ENCODE measurements around the gene GAS7. TPM values are rescaled to one million over a fixed set of nuclear protein-coding genes. Genes with fewer than 3 reads are reported as not detected.

GAS7 gene
- polyA plus RNA-seq, 1 donor (not counting 4 experiments of a cell fraction or from before 2014, with no cell fraction given): 0.10 TPM

DNA sequence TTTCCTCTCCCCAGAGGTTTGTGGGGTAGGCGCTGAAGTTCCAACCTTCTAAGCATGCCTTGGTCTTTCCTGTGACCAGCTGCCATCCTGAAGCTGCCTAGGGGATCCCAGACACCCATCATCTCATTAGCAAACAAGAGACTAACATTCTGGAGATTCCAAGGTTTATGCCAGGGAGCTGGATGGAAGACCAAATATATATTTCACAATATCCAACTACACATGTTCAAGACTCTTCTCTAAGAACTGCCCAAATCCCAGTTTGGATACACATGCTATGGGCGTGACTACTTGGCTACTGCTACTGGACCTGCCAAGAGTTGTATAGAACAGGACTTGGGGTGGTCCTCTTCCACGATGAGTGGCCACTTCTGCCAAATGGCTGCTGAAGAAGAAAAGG is 200.3 kb downstream of the GAS7 start:
- no peaks in the 10 kb centered on the region for H3K9me1 ChIP-seq (ENCODE audit: control insufficient read depth, extremely low read depth, insufficient read depth, low read length)
- no peak for FAIRE-seq
- H2AFZ ChIP-seq (ENCODE audit: control insufficient read depth, low read length): no peak overlapping the region
- no peak overlapping the region for H3K27ac ChIP-seq (ENCODE audit: control insufficient read depth, insufficient read depth, low read length)
- no peak overlapping the region for H3K9ac ChIP-seq (ENCODE audit: control insufficient read depth, extremely low read depth, insufficient read depth, low read length)
- H3K36me3 ChIP-seq (ENCODE audit: control insufficient read depth in 2 of 2, extremely low read depth in 1 of 2, insufficient read depth in 2 of 2, low read length in 2 of 2): no peaks in the 10 kb centered on the region
- dilution Hi-C loops (cut with MboI; ENCODE audit: extremely low pct_ligation_motif_present, low sequenced_read_pairs): no loop called here
- H3K4me1 ChIP-seq (ENCODE audit: control insufficient read depth, extremely low read depth, insufficient read depth, low read length): no peaks in the 10 kb centered on the region
- no peaks in the 10 kb centered on the region for H3K9me3 ChIP-seq (ENCODE audit: control insufficient read depth, low read depth, low read length)
- TF ChIP-seq, protein P1, sequence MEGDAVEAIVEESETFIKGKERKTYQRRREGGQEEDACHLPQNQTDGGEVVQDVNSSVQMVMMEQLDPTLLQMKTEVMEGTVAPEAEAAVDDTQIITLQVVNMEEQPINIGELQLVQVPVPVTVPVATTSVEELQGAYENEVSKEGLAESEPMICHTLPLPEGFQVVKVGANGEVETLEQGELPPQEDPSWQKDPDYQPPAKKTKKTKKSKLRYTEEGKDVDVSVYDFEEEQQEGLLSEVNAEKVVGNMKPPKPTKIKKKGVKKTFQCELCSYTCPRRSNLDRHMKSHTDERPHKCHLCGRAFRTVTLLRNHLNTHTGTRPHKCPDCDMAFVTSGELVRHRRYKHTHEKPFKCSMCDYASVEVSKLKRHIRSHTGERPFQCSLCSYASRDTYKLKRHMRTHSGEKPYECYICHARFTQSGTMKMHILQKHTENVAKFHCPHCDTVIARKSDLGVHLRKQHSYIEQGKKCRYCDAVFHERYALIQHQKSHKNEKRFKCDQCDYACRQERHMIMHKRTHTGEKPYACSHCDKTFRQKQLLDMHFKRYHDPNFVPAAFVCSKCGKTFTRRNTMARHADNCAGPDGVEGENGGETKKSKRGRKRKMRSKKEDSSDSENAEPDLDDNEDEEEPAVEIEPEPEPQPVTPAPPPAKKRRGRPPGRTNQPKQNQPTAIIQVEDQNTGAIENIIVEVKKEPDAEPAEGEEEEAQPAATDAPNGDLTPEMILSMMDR (optimal IDR thresholded peaks at IDR 0.05 in 1 of 3, IDR thresholded peaks at IDR 0.05 in 1 of 3, conservative IDR thresholded peaks at IDR 0.05 in 1 of 3; ENCODE audit: extremely low read depth in 1 of 3, insufficient read depth in 2 of 3, low read length in 3 of 3): no peak
- no peak for TF ChIP-seq EZH2 (IDR thresholded peaks at IDR 0.05; ENCODE audit: low read length)
- no peak overlapping the region for H3K4me2 ChIP-seq (ENCODE audit: control insufficient read depth, extremely low read depth, insufficient read depth, low read depth, low read length)
- no peak overlapping the region for H3K4me3 ChIP-seq (ENCODE audit: control insufficient read depth in 2 of 3, extremely low read depth in 1 of 3, insufficient read depth in 2 of 3, low read depth in 1 of 3, low read length in 3 of 3)
- no peaks in the 10 kb centered on the region for H3K27me3 ChIP-seq (ENCODE audit: control insufficient read depth, extremely low read depth, insufficient read depth, low read length)
- no peaks in the 10 kb centered on the region for H3K79me2 ChIP-seq (ENCODE audit: control insufficient read depth, insufficient read depth, low read length)
- H4K20me1 ChIP-seq (ENCODE audit: control insufficient read depth, extremely low read depth, insufficient read depth, low read length): no peaks in the 10 kb centered on the region
- no peak for DNase-seq (ENCODE audit: low read depth, low spot score)

DNA sequence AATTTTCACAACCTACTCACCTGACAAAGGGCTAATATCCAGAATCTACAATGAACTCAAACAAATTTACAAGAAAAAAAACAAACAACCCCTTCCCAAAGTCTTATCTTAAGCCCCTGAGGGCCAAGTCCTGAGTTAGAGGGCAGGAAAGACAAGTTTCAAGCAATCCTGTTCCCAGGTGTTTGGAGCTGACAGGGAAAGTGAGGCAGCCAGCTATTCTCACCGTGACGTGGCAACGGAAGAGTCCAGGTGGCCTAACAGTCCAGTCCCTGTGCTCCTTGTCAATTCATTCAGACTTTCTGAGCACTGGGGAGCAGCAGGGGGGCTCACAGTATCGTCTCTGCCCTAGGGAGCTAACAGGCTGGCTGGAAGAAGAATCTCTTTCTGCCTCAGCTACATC is 203.6 kb downstream of the GAS7 start:
- dilution Hi-C loops (cut with MboI; ENCODE audit: extremely low pct_ligation_motif_present, low sequenced_read_pairs): no loop called here
- no peaks in the 10 kb centered on the region for H3K4me1 ChIP-seq (ENCODE audit: control insufficient read depth, extremely low read depth, insufficient read depth, low read length)
- no peak overlapping the region for H3K27ac ChIP-seq (ENCODE audit: control insufficient read depth, insufficient read depth, low read length)
- no peak overlapping the region for H3K4me3 ChIP-seq (ENCODE audit: control insufficient read depth in 2 of 3, extremely low read depth in 1 of 3, insufficient read depth in 2 of 3, low read depth in 1 of 3, low read length in 3 of 3)
- H3K9me3 ChIP-seq (ENCODE audit: control insufficient read depth, low read depth, low read length): no peaks in the 10 kb centered on the region
- H3K4me2 ChIP-seq (ENCODE audit: control insufficient read depth, extremely low read depth, insufficient read depth, low read depth, low read length): no peak overlapping the region
- DNase-seq (ENCODE audit: low read depth, low spot score): no peak
- no peaks in the 10 kb centered on the region for H4K20me1 ChIP-seq (ENCODE audit: control insufficient read depth, extremely low read depth, insufficient read depth, low read length)
- H2AFZ ChIP-seq (ENCODE audit: control insufficient read depth, low read length): no peak overlapping the region
- no peaks in the 10 kb centered on the region for H3K36me3 ChIP-seq (ENCODE audit: control insufficient read depth in 2 of 2, extremely low read depth in 1 of 2, insufficient read depth in 2 of 2, low read length in 2 of 2)
- FAIRE-seq: no peak
- no peaks in the 10 kb centered on the region for H3K79me2 ChIP-seq (ENCODE audit: control insufficient read depth, insufficient read depth, low read length)
- no peaks in the 10 kb centered on the region for H3K27me3 ChIP-seq (ENCODE audit: control insufficient read depth, extremely low read depth, insufficient read depth, low read length)
- H3K9me1 ChIP-seq (ENCODE audit: control insufficient read depth, extremely low read depth, insufficient read depth, low read length): no peaks in the 10 kb centered on the region
- TF ChIP-seq, protein P1 (optimal IDR thresholded peaks at IDR 0.05 in 1 of 3, IDR thresholded peaks at IDR 0.05 in 1 of 3, conservative IDR thresholded peaks at IDR 0.05 in 1 of 3; ENCODE audit: extremely low read depth in 1 of 3, insufficient read depth in 2 of 3, low read length in 3 of 3): no peak
- no peak for TF ChIP-seq EZH2 (IDR thresholded peaks at IDR 0.05; ENCODE audit: low read length)
- no peak overlapping the region for H3K9ac ChIP-seq (ENCODE audit: control insufficient read depth, extremely low read depth, insufficient read depth, low read length)

Measured in keratinocyte (primary cell).